Measurements from ENCODE around the gene PRR19.

DNA sequence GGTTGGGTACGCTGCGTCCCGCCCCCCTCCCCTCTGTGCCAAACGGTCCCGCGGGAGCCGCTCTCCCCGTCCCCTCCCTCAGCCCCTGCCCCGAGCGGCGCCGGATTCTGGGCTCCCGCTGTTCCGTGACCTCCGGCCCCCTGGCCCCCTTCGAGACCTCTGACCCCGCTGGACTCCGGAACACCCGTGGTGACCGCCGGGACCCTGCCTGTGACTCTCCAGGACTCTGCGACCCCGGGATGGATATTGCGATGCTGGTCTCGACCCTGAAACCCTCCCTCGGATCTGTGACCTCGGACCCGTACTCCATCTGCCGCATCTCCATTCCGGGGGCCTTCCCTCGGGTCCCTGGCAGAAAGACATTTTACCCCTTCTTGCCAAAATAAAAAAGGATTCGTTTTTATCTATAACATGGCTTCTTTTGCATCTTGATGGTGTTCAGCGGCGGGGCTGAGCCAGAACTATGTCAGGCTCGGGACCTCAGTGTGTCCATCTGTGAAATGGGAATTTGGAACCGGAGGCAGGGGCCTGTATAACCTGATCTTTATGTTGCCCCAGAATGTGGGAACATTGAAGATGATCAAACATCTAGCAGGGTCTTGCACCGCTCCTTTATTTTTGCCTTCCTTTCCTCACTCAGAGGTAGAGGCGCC, 22.8 kb downstream of the PRR19 start:
- TF ChIP-seq, protein P1, sequence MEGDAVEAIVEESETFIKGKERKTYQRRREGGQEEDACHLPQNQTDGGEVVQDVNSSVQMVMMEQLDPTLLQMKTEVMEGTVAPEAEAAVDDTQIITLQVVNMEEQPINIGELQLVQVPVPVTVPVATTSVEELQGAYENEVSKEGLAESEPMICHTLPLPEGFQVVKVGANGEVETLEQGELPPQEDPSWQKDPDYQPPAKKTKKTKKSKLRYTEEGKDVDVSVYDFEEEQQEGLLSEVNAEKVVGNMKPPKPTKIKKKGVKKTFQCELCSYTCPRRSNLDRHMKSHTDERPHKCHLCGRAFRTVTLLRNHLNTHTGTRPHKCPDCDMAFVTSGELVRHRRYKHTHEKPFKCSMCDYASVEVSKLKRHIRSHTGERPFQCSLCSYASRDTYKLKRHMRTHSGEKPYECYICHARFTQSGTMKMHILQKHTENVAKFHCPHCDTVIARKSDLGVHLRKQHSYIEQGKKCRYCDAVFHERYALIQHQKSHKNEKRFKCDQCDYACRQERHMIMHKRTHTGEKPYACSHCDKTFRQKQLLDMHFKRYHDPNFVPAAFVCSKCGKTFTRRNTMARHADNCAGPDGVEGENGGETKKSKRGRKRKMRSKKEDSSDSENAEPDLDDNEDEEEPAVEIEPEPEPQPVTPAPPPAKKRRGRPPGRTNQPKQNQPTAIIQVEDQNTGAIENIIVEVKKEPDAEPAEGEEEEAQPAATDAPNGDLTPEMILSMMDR (IDR thresholded peaks at IDR 0.05 in 2 of 3, conservative IDR thresholded peaks at IDR 0.05 in 1 of 3; ENCODE audit: control insufficient read depth in 2 of 3, extremely low read depth in 1 of 3, insufficient read depth in 1 of 3, low read depth in 3 of 3, low read length in 3 of 3) = peak in 1 of 3 experiments; percentile 90; a peak in 2 of 6 replicates
- TF ChIP-seq SMARCA5 (IDR thresholded peaks at IDR 0.05) (peak; percentile 86; the same call in 1 of the 2 replicates), CEBPB (IDR thresholded peaks at IDR 0.05; ENCODE audit: borderline replicate concordance in 1 of 2, low read depth in 2 of 2, low read length in 2 of 2) (no peak), ATF7 (IDR thresholded peaks at IDR 0.05; ENCODE audit: low read depth) (no peak), ATF3 (IDR thresholded peaks at IDR 0.05; ENCODE audit: borderline replicate concordance, extremely low read depth, low read depth, low read length) (no peak), JUND (IDR thresholded peaks at IDR 0.05; ENCODE audit: low read depth, low read length) (no peak), ESRRA (IDR thresholded peaks at IDR 0.05; ENCODE audit: low read length) (no peak), RFX5 (IDR thresholded peaks at IDR 0.05; ENCODE audit: low read depth, low read length) (no peak), TAF1 (IDR thresholded peaks at IDR 0.05; ENCODE audit: borderline replicate concordance, low read depth, low read length) (no peak), RBBP5 (conservative IDR thresholded peaks at IDR 0.05) (no peak), ETV6 (conservative IDR thresholded peaks at IDR 0.05 in 1 of 2, IDR thresholded peaks at IDR 0.05 in 1 of 2; ENCODE audit: borderline replicate concordance in 1 of 2, low read depth in 1 of 2) (no peak)
- TF ChIP-seq, protein P2, sequence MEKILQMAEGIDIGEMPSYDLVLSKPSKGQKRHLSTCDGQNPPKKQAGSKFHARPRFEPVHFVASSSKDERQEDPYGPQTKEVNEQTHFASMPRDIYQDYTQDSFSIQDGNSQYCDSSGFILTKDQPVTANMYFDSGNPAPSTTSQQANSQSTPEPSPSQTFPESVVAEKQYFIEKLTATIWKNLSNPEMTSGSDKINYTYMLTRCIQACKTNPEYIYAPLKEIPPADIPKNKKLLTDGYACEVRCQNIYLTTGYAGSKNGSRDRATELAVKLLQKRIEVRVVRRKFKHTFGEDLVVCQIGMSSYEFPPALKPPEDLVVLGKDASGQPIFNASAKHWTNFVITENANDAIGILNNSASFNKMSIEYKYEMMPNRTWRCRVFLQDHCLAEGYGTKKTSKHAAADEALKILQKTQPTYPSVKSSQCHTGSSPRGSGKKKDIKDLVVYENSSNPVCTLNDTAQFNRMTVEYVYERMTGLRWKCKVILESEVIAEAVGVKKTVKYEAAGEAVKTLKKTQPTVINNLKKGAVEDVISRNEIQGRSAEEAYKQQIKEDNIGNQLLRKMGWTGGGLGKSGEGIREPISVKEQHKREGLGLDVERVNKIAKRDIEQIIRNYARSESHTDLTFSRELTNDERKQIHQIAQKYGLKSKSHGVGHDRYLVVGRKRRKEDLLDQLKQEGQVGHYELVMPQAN (conservative IDR thresholded peaks at IDR 0.05) = no peak

All from GM12878 (cell line).